Measurements from ENCODE around the gene ARHGAP40. TPM values are rescaled to one million over a fixed set of nuclear protein-coding genes. Genes with fewer than 3 reads are reported as not detected.

ARHGAP40 gene
- total and polyA plus RNA-seq, 2 donors (not counting 3 experiments of a cell fraction or from before 2014, with no cell fraction given), result 0.18 to 0.20 TPM

DNA sequence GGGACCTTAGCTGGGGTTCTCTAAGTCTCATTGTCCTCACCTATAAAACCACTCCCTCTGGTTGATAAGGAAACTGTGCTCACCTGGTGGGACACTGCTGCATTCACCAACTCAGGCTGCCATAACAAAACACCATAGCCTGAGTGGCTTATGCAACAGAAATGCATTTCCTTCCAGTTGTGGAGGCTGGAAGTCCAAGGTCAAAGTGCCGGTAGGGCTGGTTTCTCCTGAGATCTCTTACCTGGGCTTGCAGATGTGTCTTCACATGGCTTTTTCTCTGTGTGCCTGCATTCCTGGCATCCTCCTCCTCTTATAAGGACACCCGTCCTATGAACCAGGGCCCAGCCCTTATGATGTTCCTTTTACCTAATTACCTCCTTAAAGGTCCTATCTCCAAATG, 62.7 kb downstream of the ARHGAP40 start:
- peaks cover 14 to 16% of the 10 kb centered on the region in 2 experiments for H3K27me3 ChIP-seq (ENCODE audit: control insufficient read depth in 2 of 2, insufficient read depth in 2 of 2, low read length in 2 of 2)

DNA sequence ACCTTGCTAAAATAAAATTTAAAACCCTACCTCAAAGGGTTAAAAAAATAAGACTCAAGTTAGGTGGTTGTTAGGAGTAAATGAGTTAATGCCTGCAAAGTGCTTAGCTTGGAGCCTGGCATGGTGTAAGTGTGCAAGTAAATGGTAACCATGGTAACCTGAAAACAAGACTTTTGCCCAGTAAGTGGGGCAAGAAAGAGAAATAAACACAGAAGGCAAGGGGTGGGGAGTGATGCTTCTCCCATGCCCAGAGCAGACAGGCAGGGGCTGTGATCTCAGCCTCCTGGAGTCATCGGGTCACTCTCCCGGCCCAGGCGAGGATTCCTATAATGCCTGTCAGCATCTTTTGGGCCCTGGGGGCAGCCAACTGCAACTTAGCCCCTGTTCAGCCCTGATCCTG, 63.5 kb downstream of the ARHGAP40 start:
- H3K4me1 ChIP-seq (ENCODE audit: control insufficient read depth, extremely low read depth, insufficient read depth, low read length), result no peaks in the 10 kb centered on the region
- TF ChIP-seq GATA2 (IDR thresholded peaks at IDR 0.05; ENCODE audit: insufficient read depth, insufficient read length, low read depth, low read length), result no peak
- dilution Hi-C loops (cut with MboI; ENCODE audit: extremely low pct_ligation_motif_present, low sequenced_read_pairs), result no loop called here
- no peak overlapping the region for H3K9ac ChIP-seq (replicated peaks; ENCODE audit: extremely low read depth, insufficient read depth, low read length)
- H3K27me3 ChIP-seq (ENCODE audit: control insufficient read depth in 2 of 2, insufficient read depth in 2 of 2, low read length in 2 of 2), result peaks cover 14 to 16% of the 10 kb centered on the region in 2 experiments
- DNase-seq (ENCODE audit: low read depth, low spot score), result no peak
- ChIA-PET POLR2A (no interaction called here), CTCF (interaction anchor here (1.5 kb wide), 1 partner anchor 10 kb away, joined by 4 read pairs; no protein-coding TSS in a partner anchor)
- H3K27ac ChIP-seq (ENCODE audit: insufficient read depth, low read depth, low read length), result no peak overlapping the region
- no peaks in the 10 kb centered on the region for H3K9me1 ChIP-seq (replicated peaks; ENCODE audit: control insufficient read depth, extremely low read depth, insufficient read depth, low read length)
- H3K36me3 ChIP-seq (ENCODE audit: control insufficient read depth in 2 of 2, extremely low read depth in 1 of 2, insufficient read depth in 2 of 2, low read length in 2 of 2), result no peaks in the 10 kb centered on the region
- intact Hi-C loops (cut with micrococcal nuclease), result no loop called here
- H3K79me2 ChIP-seq (ENCODE audit: control insufficient read depth, insufficient read depth, low read length), result no peaks in the 10 kb centered on the region
- no peaks in the 10 kb centered on the region for H4K20me1 ChIP-seq (replicated peaks; ENCODE audit: control insufficient read depth, extremely low read depth, insufficient read depth, low read length)
- no peaks in the 10 kb centered on the region for H3K9me3 ChIP-seq (replicated peaks; ENCODE audit: control insufficient read depth, insufficient read depth, low read length)
- BruUV-seq (replicated peaks), result no TSS peak
- no peak overlapping the region for H3K4me2 ChIP-seq (ENCODE audit: insufficient read depth, low read length)
- no peak overlapping the region for H3K4me3 ChIP-seq (replicated peaks in 1 of 3; ENCODE audit: insufficient read depth in 1 of 3, low read depth in 1 of 3, low read length in 3 of 3)
- no peak for FAIRE-seq
- no peak overlapping the region for H2AFZ ChIP-seq (ENCODE audit: low read depth, low read length)

More for the DNA sequence above, 62.7 kb downstream of the ARHGAP40 start:
- CTCF ChIA-PET, result no interaction called here
- Histone ChIP-seq H3K4me2 (ENCODE audit: insufficient read depth, low read length) (no peak overlapping the region), H3K27ac (ENCODE audit: insufficient read depth, low read depth, low read length) (no peak overlapping the region), H3K4me3 (replicated peaks in 1 of 3; ENCODE audit: insufficient read depth in 1 of 3, low read depth in 1 of 3, low read length in 3 of 3) (no peak overlapping the region), H3K9me3 (replicated peaks; ENCODE audit: control insufficient read depth, insufficient read depth, low read length) (no peaks in the 10 kb centered on the region), H3K79me2 (ENCODE audit: control insufficient read depth, insufficient read depth, low read length) (no peaks in the 10 kb centered on the region), H3K9ac (replicated peaks; ENCODE audit: extremely low read depth, insufficient read depth, low read length) (no peak overlapping the region), H3K4me1 (ENCODE audit: control insufficient read depth, extremely low read depth, insufficient read depth, low read length) (no peaks in the 10 kb centered on the region), H4K20me1 (replicated peaks; ENCODE audit: control insufficient read depth, extremely low read depth, insufficient read depth, low read length) (no peaks in the 10 kb centered on the region), H2AFZ (ENCODE audit: low read depth, low read length) (no peak overlapping the region), H3K9me1 (replicated peaks; ENCODE audit: control insufficient read depth, extremely low read depth, insufficient read depth, low read length) (no peaks in the 10 kb centered on the region), H3K36me3 (ENCODE audit: control insufficient read depth in 2 of 2, extremely low read depth in 1 of 2, insufficient read depth in 2 of 2, low read length in 2 of 2) (no peaks in the 10 kb centered on the region)
- POLR2A ChIA-PET, result no interaction called here
- DNase-seq (ENCODE audit: low read depth, low spot score) (no peak), FAIRE-seq (no peak)
- no TSS peak for BruUV-seq (replicated peaks)
- dilution Hi-C loops (cut with MboI; ENCODE audit: extremely low pct_ligation_motif_present, low sequenced_read_pairs), result no loop called here
- TF ChIP-seq JUN (IDR thresholded peaks at IDR 0.05; ENCODE audit: borderline replicate concordance, insufficient read depth, insufficient read length, low read depth), result no peak
- TF ChIP-seq MYC (IDR thresholded peaks at IDR 0.05; ENCODE audit: low read depth, low read length), result no peak
- TF ChIP-seq POLR2AphosphoS5 (IDR thresholded peaks at IDR 0.05; ENCODE audit: insufficient read depth, low read depth, low read length), result no peak
- TF ChIP-seq, protein P1, sequence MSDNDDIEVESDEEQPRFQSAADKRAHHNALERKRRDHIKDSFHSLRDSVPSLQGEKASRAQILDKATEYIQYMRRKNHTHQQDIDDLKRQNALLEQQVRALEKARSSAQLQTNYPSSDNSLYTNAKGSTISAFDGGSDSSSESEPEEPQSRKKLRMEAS (IDR thresholded peaks at IDR 0.05; ENCODE audit: insufficient read depth, insufficient read length), result no peak
- no peak for TF ChIP-seq GATA2 (IDR thresholded peaks at IDR 0.05; ENCODE audit: insufficient read depth, insufficient read length, low read depth, low read length)
- TF ChIP-seq FOS (IDR thresholded peaks at IDR 0.05; ENCODE audit: borderline replicate concordance, insufficient read depth, low read length), result no peak
- intact Hi-C loops (cut with micrococcal nuclease), result no loop called here

Data from endothelial cell of umbilical vein (primary cell).